ENCODE data around the gene HAND2. TPM values are rescaled to one million over a fixed set of nuclear protein-coding genes. Genes with fewer than 3 reads are reported as not detected.

Gene HAND2
- total RNA-seq (2021; fragmentation: NEBNext Ultra II Directional; extraction: Animal tissue kit (Norgen Biotek cat#: 25700)) = not detected in 2 replicates
- 0.05 TPM in 1 of 2 replicates, not detected in the other for polyA plus RNA-seq (2011; rRNA removed)
- 0.04 TPM for polyA plus RNA-seq (2011; cell fraction: cytosol; rRNA removed)
- polyA plus RNA-seq (2011; cell fraction: nucleus; rRNA removed) = not detected
- polyA plus RNA-seq (2012, experiment 1 of 2) = 0.05 to 0.37 TPM in 2 of 4 replicates, not detected in the others
- polyA plus RNA-seq (2012, experiment 2 of 2) = 0.47 TPM
- polyA plus RNA-seq (2013, experiment 1 of 2) = 0.04 TPM
- polyA plus RNA-seq (2013, experiment 2 of 2) = not detected
- not detected in 2 replicates for polyA minus RNA-seq (2011; rRNA and poly(A)+ RNA removed)
- not detected for polyA minus RNA-seq (2011; cell fraction: cytosol; rRNA and poly(A)+ RNA removed)
- not detected for polyA minus RNA-seq (2011; cell fraction: nucleus; rRNA and poly(A)+ RNA removed)
- long read RNA-seq, experiment 1 = 0 reads
- long read RNA-seq, experiment 2 = 0 reads

- H2BK15ac ChIP-seq (ENCODE audit: low read length) = no peak within 1 kb of the TSS
- peak in 1 of 2 experiments; percentile 72 for DNase-seq (ENCODE audit: low read depth in 1 of 2, low spot score in 2 of 2)
- no peak within 1 kb of the TSS for H2BK120ac ChIP-seq (replicated peaks; ENCODE audit: low read depth, low read length)
- H2AK5ac ChIP-seq (ENCODE audit: low read depth, low read length) = no peak within 1 kb of the TSS
- H4K8ac ChIP-seq (ENCODE audit: extremely low read depth, insufficient read depth, low read length) = no peak within 1 kb of the TSS; the same call in 1 of the 2 replicates
- H3K4me2 ChIP-seq (ENCODE audit: insufficient read depth in 1 of 2, low read depth in 2 of 2, low read length in 2 of 2) = peak within 1 kb of the TSS; percentile 73 to 80
- H3K56ac ChIP-seq (replicated peaks; ENCODE audit: insufficient read length, low read depth, low read length) = no peak within 1 kb of the TSS
- H2AFZ ChIP-seq (ENCODE audit: low read length) = 0 out of 2 replicates have a peak within 1 kb of the TSS, but pooled peaks have one; percentile 5
- H3K14ac ChIP-seq (ENCODE audit: insufficient read length) = no peak within 1 kb of the TSS
- no peaks in the 10 kb centered on the region for H3K79me1 ChIP-seq (ENCODE audit: low read depth, low read length)
- no peak for FAIRE-seq
- H2BK20ac ChIP-seq (ENCODE audit: low read length) = no peak within 1 kb of the TSS
- H4K20me1 ChIP-seq (replicated peaks in 1 of 2; ENCODE audit: control insufficient read depth in 1 of 2, insufficient read depth in 2 of 2, low read length in 2 of 2) = peaks cover 14 to 33% of the 10 kb centered on the region in 2 experiments
- no peak within 1 kb of the TSS for H4K91ac ChIP-seq (replicated peaks; ENCODE audit: insufficient read length, low read length)
- no peaks in the 10 kb centered on the region for H3K79me2 ChIP-seq (ENCODE audit: control insufficient read depth in 1 of 2, insufficient read depth in 2 of 2, low read length in 2 of 2)
- H3K18ac ChIP-seq (ENCODE audit: extremely low read depth, low read length) = no peak within 1 kb of the TSS
- H2BK5ac ChIP-seq (ENCODE audit: low read depth, low read length) = no peak within 1 kb of the TSS
- H3K4me1 ChIP-seq (replicated peaks in 1 of 4; ENCODE audit: control insufficient read depth in 3 of 4, insufficient read depth in 4 of 4, low read length in 3 of 4) = peaks cover 0 to 29% (median 14%) of the 10 kb centered on the region in 4 experiments; a peak in 6 of 7 replicates
- H3K9ac ChIP-seq (replicated peaks in 1 of 4; ENCODE audit: extremely low read depth in 1 of 4, low read depth in 3 of 4, low read length in 3 of 4) = no peak within 1 kb of the TSS
- peak within 1 kb of the TSS; percentile 25 to 57 (median 38); a peak in 7 of 8 replicates for H3K4me3 ChIP-seq (ENCODE audit: extremely low read depth in 1 of 4, insufficient read depth in 2 of 4, low read depth in 3 of 4, low read length in 4 of 4)
- no peaks in the 10 kb centered on the region for H3K9me3 ChIP-seq (ENCODE audit: insufficient read depth in 2 of 2, low read depth in 1 of 2, low read length in 1 of 2)
- ChIA-PET CTCF (ENCODE audit: partially characterized antibody) (interaction anchor here (0.5 to 2.2 kb wide), 10 partner anchors 9 to 347 kb away, joined by 3 to 10 read pairs (median 4); no protein-coding TSS in a partner anchor), POLR2A (ENCODE audit: partially characterized antibody) (interaction anchor here (0.5 to 1.9 kb wide), 4 partner anchors 12 to 392 kb away, joined by 3 to 7 read pairs (median 4); no protein-coding TSS in a partner anchor)
- H3K23me2 ChIP-seq (ENCODE audit: low read depth, low read length) = no peaks in the 10 kb centered on the region; the same call in 1 of the 2 replicates
- no peak within 1 kb of the TSS for H4K5ac ChIP-seq (ENCODE audit: insufficient read length, low read depth, low read length)
- H3K27me3 ChIP-seq (replicated peaks in 1 of 4; ENCODE audit: control insufficient read depth in 3 of 4, extremely low read depth in 1 of 4, insufficient read depth in 3 of 4, low read length in 3 of 4) = peaks cover 97 to 99% (median 98%) of the 10 kb centered on the region in 4 experiments
- WGBS, 2 experiments (ENCODE audit: extremely low coverage in 1 of 2, insufficient coverage in 1 of 2, insufficient read length in 1 of 2, insufficient replicate concordance in 2 of 2, low coverage in 1 of 2, low lambda C conversion rate in 2 of 2, missing lambda C conversion rate in 1 of 2) = 3% methylated on average over 41 of the region's 81 CpGs; no CpG with 5 or more reads in 1 of the 2 experiments
- no peak within 1 kb of the TSS for H3K4ac ChIP-seq (replicated peaks; ENCODE audit: insufficient read length, low read depth, low read length)
- H3K23ac ChIP-seq (ENCODE audit: insufficient read length) = no peak within 1 kb of the TSS
- H2BK12ac ChIP-seq (ENCODE audit: low read depth, low read length) = no peak within 1 kb of the TSS
- no peak within 1 kb of the TSS for H3K27ac ChIP-seq (ENCODE audit: low read depth, low read length)
- H3K36me3 ChIP-seq (ENCODE audit: control insufficient read depth in 2 of 4, insufficient read depth in 4 of 4, low read length in 3 of 4) = peaks cover 0 to 8% (median 0%) of the 10 kb centered on the region in 4 experiments; a peak in 1 of 8 replicates
- TF ChIP-seq POLR2AphosphoS5 (IDR thresholded peaks at IDR 0.05; ENCODE audit: low read depth, low read length) = no peak
- TF ChIP-seq SP2 (IDR thresholded peaks at IDR 0.05; ENCODE audit: low read length) = no peak
- no peak; the same call in 1 of the 2 replicates for TF ChIP-seq CBX8 (IDR thresholded peaks at IDR 0.05; ENCODE audit: borderline replicate concordance, low read depth, low read length)
- TF ChIP-seq CREB1 (IDR thresholded peaks at IDR 0.05) = peak; percentile 71
- TF ChIP-seq SIN3A (conservative IDR thresholded peaks at IDR 0.05 in 1 of 2, IDR thresholded peaks at IDR 0.05 in 1 of 2; ENCODE audit: low read depth in 1 of 2, low read length in 2 of 2) = no peak
- TF ChIP-seq YY1 (IDR thresholded peaks at IDR 0.05; ENCODE audit: low read depth, low read length) = peak; percentile 87
- 0 out of 2 replicates have a peak, but pooled peaks have one; percentile 32 for TF ChIP-seq RBBP5 (IDR thresholded peaks at IDR 0.05; ENCODE audit: borderline replicate concordance, low read depth, low read length)
- no peak for TF ChIP-seq KDM1A (IDR thresholded peaks at IDR 0.05; ENCODE audit: borderline replicate concordance, low read length)
- no peak for TF ChIP-seq SP1 (IDR thresholded peaks at IDR 0.05; ENCODE audit: low read depth, low read length)
Observed at GRCh38 chr4:173529477-173530325, at the start of gene HAND2. HAND2 (minus strand) TSS chr4:173530229; CDS start chr4:173529289, 940 bp downstream.
